Astrocyte (in vitro differentiated cells and primary cell): ENCODE measurements around the gene ATXN10.

Source experiments
- EZH2 ChIP-seq: IDR thresholded peaks from 2 replicates; pipeline ENCODE4 v1.6.1; 2012; ENCODE audit warnings: mild to moderate bottlenecking, low read length, inconsistent platforms; ENCODE audit not compliant: insufficient read depth
- TF ChIP-seq, protein P1 (sequence below): IDR thresholded peaks from 2 replicates; pipeline ENCODE4 v1.5.1; 2011; ENCODE audit warnings: low read depth, mild to moderate bottlenecking, inconsistent platforms, low read length, moderate library complexity; ENCODE audit not compliant: insufficient read depth

DNA sequence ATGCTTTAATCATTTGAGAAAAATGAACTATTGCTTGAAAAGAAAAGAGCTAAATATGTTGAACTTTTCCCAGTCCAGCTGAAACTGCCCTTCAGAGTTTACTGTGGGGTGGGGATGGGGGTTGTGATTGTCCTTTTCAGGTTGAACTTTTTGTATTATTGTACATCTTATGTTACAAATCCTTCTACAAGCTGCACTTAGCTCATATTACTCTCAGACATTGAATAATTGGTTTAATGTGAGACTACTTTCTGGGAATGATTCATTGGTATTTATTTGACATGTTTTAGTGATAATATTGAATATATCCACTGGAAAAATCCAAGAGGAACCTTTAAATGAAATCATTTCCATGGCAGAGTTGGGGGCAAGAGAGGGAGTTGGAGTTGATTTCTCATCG, 84.9 kb downstream of the ATXN10 start:
- TF ChIP-seq, protein P1, sequence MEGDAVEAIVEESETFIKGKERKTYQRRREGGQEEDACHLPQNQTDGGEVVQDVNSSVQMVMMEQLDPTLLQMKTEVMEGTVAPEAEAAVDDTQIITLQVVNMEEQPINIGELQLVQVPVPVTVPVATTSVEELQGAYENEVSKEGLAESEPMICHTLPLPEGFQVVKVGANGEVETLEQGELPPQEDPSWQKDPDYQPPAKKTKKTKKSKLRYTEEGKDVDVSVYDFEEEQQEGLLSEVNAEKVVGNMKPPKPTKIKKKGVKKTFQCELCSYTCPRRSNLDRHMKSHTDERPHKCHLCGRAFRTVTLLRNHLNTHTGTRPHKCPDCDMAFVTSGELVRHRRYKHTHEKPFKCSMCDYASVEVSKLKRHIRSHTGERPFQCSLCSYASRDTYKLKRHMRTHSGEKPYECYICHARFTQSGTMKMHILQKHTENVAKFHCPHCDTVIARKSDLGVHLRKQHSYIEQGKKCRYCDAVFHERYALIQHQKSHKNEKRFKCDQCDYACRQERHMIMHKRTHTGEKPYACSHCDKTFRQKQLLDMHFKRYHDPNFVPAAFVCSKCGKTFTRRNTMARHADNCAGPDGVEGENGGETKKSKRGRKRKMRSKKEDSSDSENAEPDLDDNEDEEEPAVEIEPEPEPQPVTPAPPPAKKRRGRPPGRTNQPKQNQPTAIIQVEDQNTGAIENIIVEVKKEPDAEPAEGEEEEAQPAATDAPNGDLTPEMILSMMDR, result no peak
- no peak for TF ChIP-seq EZH2
